GM21360 (cell line): ENCODE results near the gene CYP24A1.

ENCODE experiments used
- ATAC-seq: cut with Tn5 transposase; IDR thresholded peaks from one replicate; pipeline ENCODE4 v1.9.1; 2021; ENCODE audit warnings: mild to moderate bottlenecking, moderate library complexity; ENCODE audit not compliant: unreplicated experiment

Gene CYP24A1

DNA sequence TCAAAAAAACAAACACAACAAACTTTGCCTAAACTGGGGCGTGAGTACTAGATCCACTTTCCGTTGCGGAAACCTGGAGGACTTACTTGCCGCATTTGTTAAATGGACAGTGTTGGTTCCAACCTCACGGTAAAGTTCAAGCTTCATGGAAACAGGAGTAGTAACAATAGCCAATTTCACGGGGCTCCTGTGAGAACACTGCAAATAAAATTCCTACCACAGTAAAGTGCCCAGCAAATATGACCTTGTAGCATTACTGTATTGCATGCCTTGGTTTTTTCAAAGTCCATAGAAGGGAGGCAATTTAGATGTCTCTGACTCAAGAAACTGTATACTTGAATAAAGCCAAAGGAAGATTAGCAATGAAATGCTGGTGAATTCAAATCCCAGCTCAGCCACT lies 3.6 kb upstream of the CYP24A1 start:
- no peak for ATAC-seq

- no peak for ATAC-seq
Measured at GRCh38 chr20:54176610-54177009, 2.8 kb upstream of the CYP24A1 start.

GRCh38 chr20:54174457-54175175 lies 830 bp upstream of the CYP24A1 start:
- no peak for ATAC-seq

DNA sequence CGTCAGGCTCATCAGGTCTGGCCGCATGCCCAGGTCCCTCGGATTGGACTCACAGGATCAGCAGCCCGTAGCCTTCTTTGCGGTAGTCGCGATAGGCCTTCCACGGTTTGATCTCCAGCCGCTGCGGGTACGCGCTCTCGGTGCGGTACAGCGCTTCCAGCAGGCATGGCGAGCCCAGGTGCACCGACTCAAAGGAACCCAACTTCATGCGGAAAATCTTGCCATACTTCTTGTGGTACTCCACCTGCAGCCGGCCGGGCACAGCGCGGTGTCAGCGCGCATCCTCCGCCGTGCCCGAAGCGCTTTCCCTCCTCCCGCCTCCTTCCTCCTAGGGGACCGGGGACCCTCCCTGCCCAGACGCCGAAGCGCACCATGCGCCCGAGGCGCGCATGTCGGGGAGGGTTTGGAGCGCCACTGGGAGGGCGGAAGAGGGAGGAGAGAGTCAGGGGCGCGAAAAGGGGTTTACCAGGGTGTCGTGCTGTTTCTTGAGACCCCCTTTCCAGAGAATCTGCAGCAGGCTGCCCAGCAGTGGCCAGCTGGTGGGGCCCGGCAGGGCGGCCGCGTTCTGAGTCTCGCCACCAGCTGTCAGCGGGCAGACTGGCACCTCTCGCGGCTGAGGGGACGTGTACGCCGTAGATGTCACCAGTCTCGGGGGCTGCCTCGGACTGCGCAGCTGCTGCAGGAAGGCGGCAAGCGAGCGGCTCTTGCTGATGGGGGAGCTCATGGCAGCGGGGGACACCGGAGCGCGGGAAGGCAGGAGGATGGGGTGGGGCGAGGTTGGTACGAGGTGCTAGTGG lies 732 bp downstream of the CYP24A1 start:
- ATAC-seq = no peak

DNA sequence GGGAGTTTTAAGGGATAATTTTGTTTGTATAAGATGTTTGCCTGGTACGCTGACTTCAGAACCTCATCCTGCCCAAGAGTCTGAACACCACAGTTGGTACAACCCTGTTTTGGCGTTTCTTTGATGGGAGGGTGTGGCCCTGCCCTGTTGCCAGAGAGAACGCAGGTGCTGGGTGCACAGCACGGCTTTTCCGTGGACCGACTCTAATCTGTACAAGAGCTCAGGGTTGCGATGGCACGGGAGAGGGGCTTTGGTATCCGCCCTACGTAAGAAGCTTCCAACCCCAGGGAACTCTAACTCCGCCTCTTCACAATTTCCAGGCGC lies 1.3 kb downstream of the CYP24A1 start:
- no peak for ATAC-seq

DNA sequence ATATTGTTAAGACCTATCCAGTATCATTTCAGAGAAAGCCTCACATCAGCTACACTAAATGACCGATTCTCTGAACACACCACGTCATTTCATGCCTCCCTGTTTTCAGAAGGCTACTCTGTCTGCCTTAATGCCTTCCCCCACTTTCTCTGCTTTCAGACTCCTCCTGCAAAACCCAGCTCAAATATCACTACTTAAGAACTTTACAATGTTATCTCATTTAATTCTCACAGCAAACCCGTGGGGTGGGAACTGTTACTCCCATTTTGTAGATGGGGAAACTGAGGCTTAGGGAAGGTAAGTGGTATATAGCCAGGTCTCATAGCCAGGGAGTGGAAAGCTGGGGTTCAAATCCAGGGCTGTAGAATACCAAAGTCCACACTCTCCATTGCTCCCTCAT lies 2.8 kb downstream of the CYP24A1 start:
- ATAC-seq = no peak

DNA sequence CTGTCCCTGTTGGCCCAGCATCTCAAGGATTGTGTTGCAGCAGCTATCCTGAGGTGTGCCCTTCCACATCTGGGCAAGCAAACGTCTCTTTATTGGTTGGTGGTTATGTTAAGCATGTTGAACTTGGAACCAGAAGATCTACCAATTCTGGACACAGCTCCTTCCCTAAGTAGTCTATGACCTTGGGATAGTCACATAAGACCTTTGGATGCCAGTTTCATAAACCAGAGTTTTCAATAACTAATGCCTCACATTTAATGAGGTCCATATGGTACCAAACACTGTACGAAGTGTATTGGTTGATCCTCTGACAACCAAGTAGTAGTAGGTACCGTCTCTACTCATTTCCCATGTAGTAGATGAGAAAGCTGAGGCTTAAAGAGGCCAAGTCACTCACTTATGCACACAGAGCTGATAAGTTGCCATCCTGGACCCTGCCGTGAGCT lies 3.7 kb downstream of the CYP24A1 start:
- ATAC-seq = no peak

DNA sequence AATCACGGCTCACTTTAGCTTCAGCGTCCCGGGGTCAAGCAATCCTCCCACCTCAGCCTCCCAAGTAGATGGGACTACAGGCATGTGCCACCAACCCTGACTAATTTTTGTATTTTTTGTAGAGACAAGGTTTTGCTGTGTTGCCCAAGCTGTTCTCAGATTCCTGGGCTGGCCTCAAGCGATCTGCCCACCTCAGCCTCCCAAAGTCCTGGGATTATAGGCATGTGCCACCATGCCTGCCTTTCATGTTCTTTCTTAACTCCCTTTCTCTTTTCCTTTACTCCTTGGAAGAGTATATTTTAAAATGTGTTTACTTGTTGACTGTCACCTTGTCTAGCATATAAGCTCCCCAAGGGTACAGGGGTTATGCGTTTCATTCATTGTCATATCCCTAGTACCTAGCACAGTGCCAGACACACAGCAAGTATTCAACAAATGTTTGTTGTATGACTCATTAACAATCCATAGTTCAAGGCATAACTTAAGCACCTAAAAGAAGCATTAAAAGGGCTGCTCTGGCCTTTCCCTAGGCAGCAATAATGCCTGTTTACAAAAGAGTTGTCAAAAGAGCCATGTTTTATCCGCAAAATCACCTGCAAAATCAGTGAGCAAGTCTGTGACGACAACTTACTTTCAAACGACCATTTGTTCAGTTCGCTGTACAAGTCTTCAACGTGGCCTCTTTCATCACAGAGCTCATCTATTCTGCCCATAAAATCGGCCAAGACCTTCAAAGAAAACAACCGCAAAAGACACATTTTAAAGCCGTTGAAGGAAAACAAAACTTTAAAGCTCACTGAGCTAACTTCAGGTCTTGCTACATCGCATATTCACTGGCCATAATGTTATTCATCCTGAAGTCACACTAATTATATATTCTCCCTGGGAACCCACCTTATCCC lies 4.6 kb downstream of the CYP24A1 start:
- ATAC-seq = no peak

GRCh38 chr20:54167909-54168872 lies 5.6 kb downstream of the CYP24A1 start:
- ATAC-seq = no peak

- ATAC-seq = no peak
Measured at GRCh38 chr20:54166987-54167662, 6.7 kb downstream of the CYP24A1 start.

GRCh38 chr20:54165803-54166202 lies 8.0 kb downstream of the CYP24A1 start:
- ATAC-seq = no peak

DNA sequence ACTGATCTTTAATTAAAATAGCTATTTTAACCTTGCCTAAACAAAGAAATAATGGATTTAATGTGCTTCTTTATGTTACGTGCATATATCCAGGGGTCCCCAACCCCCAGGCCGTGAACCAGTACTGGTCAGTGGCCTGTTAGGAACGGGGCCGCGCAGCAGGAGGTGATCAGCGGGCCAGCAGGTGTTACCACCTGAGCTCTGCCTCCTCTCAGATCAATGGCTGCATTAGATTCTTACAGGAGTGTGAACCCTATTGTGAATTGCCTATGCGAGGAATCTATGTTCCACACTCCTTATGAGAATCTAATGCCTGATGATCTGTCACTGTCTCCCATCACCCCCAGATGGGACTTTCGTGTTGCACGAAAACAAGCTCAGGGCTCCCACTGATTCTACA lies 8.8 kb downstream of the CYP24A1 start:
- ATAC-seq = no peak

DNA sequence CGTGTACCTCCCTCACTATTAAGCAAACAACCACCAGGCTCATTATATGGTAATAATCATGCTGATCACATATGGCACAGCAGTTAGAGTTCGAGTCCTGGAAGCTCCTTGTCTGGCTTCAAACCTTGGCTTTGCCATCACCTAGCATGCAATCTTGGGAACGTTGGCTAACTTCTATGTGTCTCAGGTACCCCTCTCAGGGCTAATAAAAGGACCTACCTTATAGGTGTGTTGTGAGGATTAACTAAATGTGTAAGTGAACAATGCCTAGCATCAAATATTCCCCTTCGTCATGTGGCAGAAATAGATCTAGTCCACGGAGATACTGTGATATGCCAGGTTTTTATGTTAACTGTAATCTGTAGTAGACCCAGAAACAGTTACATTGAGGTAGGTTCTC lies 10.4 kb downstream of the CYP24A1 start:
- ATAC-seq = no peak

GRCh38 chr20:54162378-54163009 lies 11.3 kb downstream of the CYP24A1 start:
- ATAC-seq = no peak

GRCh38 chr20:54161821-54162149 lies 12.0 kb downstream of the CYP24A1 start:
- no peak for ATAC-seq

GRCh38 chr20:54161008-54161820 lies 12.6 kb downstream of the CYP24A1 start:
- no peak for ATAC-seq

DNA sequence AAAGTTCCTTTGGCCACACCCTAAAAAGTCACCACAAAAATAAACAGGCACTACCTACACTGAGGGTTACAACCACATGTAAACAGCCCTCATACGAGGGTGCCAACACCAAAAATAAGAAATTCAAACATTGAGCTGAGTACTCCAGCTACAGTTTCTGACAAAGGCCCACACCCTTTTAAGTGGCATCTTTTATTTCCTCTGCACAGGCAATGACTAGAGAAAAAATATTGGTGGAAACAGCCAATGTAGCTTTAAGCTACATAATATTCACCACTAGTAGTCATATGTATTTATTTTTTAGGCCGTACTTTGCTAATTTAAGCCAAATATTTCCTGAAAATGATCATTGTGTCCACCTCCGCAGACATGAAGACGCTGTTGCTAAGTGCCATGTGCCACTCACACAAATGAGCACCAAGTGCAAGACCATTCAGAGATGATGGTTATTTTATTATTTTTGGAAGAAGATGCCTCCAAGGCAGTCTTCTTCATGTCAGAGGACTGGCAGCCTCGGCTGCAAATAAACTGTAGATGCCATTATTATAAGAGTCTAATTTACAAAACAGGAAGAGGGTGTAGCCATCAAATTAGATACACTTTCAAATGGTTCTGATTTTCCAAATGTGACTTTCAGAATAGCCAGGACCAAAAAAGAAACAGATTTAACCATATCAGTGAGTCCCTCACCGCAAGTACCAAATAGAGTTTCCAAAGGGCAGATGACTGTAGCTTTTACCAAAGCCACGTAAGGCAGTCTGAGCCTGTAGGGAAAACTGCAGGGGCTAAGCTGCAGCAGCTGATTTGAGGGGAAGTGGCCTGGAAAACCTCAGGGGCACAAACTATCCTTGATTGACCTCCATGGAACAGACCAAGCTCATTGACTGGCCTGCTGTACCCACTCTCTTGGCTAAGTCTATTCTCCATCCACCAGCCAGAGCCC lies 13.4 kb downstream of the CYP24A1 start:
- ATAC-seq = no peak
